Activated CD4-positive, CD25-positive, alpha-beta regulatory T cell treated with anti-CD3 and anti-CD28 coated beads, Interleukin-2, amount 50 U/mL, for 16 hours (primary cell): Measurements from ENCODE around the gene LGR5.

ENCODE experiments used
- DNase-seq: peaks from one replicate; pipeline ENCODE4 v3.0.0-alpha.2; 2020; ENCODE audit warnings: low read depth, low spot score

The LGR5 gene

GRCh38 chr12:71594214-71594948, 154.8 kb downstream of the LGR5 start:
- DNase-seq = no peak

GRCh38 chr12:71599210-71599609, 159.6 kb downstream of the LGR5 start:
- DNase-seq = no peak

DNA sequence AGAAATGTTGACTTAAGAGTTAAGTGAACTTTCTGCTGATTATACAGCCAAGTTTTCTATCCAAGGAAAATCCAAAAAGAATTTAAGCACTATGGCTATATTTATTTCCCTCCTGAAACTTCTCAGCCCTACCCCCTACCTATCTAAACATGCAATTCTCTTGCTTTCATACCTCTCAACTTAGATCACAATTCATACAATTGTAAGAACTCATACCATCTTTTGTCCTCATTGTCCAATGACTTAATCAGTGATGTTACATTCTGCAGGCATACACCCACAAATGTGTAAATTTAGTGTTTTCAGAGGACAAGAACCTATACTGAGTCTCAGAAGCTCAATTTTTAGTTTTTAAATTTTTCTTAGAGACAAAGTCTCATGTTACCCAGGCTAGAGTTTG, 161.9 kb downstream of the LGR5 start:
- DNase-seq = no peak

GRCh38 chr12:71602761-71603577, 163.4 kb downstream of the LGR5 start:
- no peak for DNase-seq

GRCh38 chr12:71605039-71605438, 165.4 kb downstream of the LGR5 start:
- no peak for DNase-seq

- DNase-seq = no peak
Observed at GRCh38 chr12:71607494-71608330, 168.1 kb downstream of the LGR5 start.

- DNase-seq = no peak
Observed at GRCh38 chr12:71610031-71610795, 170.6 kb downstream of the LGR5 start.

GRCh38 chr12:71621938-71622337, 182.3 kb downstream of the LGR5 start:
- no peak for DNase-seq

DNA sequence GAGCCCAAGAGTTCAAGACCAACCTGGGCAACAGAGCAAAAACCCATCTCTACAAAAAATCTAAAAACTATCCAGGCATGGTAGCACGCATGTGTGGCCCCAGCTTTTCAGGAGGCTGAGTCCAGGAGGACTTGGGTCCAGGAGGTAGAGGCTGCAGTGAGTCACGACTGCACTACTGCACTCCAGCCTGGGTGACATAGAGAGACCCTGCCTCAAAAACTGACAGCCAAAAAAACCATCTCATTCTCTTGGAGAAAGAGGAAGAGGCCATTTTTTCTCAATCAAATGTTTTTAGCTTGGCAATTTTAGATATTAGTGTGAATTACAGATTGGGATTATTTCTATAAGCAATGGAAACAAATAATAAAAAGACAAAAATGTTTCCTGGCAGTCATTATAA, 185.9 kb downstream of the LGR5 start:
- DNase-seq = no peak

DNA sequence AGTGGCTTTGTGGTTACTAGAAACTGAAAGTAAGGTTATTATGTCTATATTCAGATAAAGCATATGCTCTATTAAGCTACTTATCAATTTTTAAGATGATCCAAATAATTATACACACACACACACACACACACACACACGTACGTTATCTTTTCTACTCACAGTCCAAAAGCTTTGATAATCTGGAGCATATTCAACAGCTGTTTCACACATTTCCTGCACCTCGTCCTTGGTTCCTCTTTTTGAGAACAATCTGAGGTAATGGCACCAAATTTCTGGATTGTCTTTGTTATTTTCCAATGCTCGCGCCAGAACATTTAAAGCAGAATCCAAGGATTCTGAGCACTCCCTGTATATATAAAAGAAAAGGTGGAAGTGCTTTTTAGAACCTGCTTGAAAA, 186.5 kb downstream of the LGR5 start:
- no peak for DNase-seq

GRCh38 chr12:71626768-71627167, 187.2 kb downstream of the LGR5 start:
- DNase-seq = no peak

GRCh38 chr12:71627438-71628002, 187.9 kb downstream of the LGR5 start:
- no peak for DNase-seq
